Mammary epithelial cell (primary cell): ENCODE results near the gene TRAPPC2B.

Experiments
- CTCF ChIP-seq, 2 donors: IDR thresholded peaks in 1 of 2; conservative IDR thresholded peaks in 1 of 2; 2 replicates each; pipeline ENCODE4 v1.5.1; 2011 to 2012; ENCODE audit warnings: inconsistent platforms in 2 of 2, low read length in 2 of 2, mild to moderate bottlenecking in 2 of 2, control low read depth in 1 of 2, low read depth in 1 of 2; ENCODE audit not compliant: insufficient read depth in 1 of 2; ENCODE audit errors: extremely low read depth in 1 of 2
- EZH2 ChIP-seq: IDR thresholded peaks from 2 replicates; pipeline ENCODE4 v1.6.1; 2012; ENCODE audit warnings: low read length, inconsistent platforms, borderline replicate concordance

GRCh38 chr19:57377498-57378146, 14.3 kb downstream of the TRAPPC2B start:
- no peak for TF ChIP-seq CTCF (conservative IDR thresholded peaks at IDR 0.05 in 1 of 2, IDR thresholded peaks at IDR 0.05 in 1 of 2; ENCODE audit: extremely low read depth in 1 of 2, insufficient read depth in 1 of 2, low read depth in 1 of 2, low read length in 2 of 2)
- TF ChIP-seq EZH2: no peak
